GM12801 (cell line): Measurements from ENCODE around the gene FABP6.

Source experiments
- CTCF ChIP-seq: IDR thresholded peaks from one replicate; pipeline ENCODE4 v1.5.1; 2011; ENCODE audit warnings: control low read depth; ENCODE audit not compliant: insufficient read length; ENCODE audit errors: extremely low read depth

FABP6 gene

DNA sequence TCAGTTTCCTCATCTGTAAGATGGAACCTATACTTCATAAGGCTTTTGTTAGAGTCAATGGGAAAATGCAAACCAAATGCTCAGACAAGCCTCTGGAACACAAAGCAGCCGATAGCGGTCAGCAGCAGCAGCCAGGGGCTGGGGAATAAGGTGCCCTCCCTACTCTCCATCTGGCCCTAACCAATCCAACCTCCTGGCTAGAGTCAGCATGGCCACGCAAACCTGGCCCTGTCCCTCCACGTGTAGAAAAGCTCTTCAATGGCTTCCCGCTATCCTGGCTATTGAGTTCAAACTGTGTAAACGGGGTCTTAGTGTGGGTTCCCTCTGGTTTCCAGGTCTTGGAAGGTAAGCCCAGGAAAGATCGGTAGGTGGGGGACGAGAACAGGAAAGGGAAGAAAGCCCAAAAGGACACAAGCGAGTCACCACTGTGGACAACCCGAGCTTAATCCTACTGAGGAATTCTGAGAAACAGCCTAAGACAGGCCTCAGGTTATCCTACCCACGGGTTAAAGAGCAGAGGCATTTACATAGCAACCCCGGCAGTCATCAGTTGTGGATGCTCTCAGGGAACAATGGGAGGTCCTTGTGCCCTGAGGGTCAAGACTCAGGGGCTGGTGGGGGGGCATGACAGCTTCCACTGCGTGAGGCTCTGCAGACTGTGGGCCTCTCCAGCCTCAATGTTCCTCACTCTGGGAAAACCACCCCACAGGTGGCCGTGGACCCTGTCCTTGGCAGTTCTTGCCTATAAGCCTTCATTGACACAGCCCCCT is 30.9 kb downstream of the FABP6 start:
- TF ChIP-seq CTCF = no peak

DNA sequence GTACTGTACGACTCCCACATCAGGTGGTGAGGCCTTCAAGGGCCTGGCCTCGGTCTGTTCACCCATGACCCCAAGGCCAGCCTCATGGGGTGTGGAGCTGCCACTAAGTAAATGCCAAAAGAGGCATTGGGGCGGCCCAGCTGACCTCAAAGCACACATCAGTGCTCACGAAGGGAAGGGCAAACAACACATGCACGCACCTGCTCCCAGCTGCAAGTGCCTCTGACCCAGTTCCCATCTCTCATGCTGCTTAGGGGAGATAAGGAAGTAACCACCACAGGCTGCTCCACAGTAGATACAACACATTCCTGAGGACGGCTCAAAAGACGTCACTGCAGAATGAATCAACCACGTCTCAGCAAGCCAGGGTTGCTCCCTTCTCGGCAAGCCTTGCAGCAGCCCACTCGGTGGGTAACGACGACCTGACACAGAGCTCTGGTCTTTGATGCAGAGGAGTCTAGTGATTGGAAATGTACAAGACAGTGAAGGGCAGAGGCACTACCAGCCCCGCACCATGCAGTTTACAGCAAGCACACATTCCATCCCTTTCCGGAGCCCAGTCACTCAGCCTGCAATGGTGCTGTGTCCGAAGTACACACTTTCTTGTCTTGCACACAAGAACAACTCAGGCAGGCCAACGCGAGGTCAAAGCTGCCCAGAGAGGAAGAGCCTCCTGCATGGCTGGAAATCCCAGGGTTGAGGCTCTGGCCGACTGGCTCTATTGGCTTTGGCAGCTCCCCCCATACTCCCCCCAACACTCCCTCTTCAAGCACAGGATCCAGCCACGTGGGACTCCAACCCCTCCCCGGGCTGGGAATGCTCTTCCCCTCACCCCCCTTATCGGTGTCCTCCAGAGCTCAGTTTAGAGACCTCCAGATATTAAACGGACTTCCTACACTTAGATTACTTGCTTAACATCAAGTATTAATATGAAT is 31.8 kb downstream of the FABP6 start:
- no peak for TF ChIP-seq CTCF

DNA sequence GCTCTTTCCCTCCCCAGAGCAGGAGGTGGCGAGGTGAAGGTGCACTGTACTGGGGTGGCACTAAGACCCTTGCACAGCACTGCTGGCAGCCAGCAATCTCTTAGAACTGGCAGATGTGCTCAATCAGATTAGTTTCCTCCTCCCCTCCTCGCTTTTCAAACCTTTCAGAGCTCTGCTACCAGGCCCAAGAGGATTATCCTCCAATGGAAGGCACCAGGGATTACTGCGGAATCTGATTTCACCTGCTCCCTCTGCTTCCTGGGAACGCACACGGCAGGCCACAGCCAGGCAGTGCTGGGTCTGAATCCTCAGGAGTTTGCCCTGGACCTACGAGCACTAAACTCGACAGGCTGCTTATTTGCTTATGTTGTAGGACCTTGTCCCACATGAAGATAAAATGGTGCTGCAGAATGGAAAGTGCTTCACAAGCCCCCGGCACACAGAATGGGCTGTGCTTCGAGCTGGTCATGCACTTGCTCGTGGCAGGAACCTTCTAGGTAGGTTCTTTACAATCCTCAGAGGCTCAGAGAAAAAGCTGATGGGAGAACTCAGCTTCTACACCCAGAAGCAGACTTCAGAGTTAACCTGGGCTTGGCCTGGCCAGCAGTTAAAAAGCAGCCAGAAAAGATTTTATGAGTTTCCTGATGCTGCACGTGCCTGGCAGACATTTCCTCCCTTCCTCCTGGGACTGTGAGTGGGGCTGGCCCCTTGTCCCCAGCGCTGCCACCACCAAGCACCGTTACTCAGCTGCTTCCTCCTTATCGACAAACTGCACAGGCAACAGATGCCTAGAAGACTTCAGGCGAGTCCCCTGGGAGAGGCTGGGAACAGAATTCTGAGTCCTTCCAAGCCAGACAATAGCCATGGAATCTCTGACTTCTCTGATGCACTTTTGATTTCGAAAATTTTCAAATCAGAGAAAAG is 33.1 kb downstream of the FABP6 start:
- no peak for TF ChIP-seq CTCF

GRCh38 chr5:160263326-160263855 is 34.1 kb downstream of the FABP6 start:
- no peak for TF ChIP-seq CTCF

DNA sequence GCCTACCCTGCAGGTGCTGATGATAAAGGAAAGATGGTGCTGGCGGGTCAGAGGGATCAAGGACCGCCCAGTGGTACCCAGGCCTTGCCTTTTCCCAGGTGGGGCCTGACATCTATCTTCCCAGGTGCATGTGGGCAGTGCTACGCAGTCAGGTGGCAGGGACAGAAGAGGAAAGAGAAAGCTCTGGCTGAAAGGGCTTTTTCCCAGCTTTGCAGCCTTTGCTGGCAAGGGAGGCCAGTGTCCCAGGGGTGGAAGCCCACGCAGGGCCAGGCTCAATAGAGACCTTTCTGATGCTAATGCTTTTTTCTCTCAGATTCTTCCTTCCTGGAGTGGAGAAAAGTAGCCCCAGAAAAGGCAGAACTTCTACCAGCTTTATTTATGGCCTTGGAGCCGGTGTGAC is 36.7 kb downstream of the FABP6 start:
- no peak for TF ChIP-seq CTCF

DNA sequence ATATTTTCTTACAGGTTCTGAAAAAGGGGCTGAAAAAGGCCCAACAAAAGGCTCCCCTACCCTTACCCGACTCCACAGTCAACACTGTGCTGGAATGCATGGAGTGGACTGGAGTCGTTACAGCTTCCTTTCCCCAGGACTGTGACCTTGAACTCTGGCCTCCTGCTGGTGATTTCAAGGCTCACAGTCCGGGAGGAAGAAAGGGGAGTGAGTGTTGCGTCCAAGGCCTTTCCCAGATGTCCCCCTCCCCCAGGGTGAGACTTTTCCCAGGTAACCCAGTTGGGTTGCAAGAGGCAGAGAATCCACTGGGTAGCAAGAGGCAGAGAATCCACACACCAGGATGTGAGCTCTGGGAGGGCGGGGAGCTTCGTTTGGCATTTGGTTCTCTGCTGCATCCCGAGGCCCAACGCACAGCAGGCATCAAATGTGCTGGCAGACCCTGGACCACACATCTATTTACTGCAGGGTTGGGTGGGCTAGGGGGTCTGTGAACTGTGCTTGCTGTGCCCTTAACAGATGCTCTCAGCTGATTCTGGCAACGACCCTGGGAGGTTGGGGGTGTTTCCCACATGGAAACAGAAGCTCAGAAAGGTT is 37.5 kb downstream of the FABP6 start:
- no peak for TF ChIP-seq CTCF
